SK-N-SH (cell line): ENCODE data around the gene MXRA8. TPM values are rescaled to one million over a fixed set of nuclear protein-coding genes. Genes with fewer than 3 reads are reported as not detected.

Experiments
- CTCF ChIA-PET: fragments of 300-600, 350-600 bp; formaldehyde crosslinking; extraction: SDS; loops from one replicate; lab custom pipeline; 2021; lab: Yijun Ruan, JAX
- POLR2A ChIA-PET: fragments of 350-600 bp; sonication (Branson Sonifier 250); formaldehyde crosslinking; extraction: SDS; loops from one replicate; lab custom pipeline; 2020; ENCODE audit warnings: antibody characterized with exemption, inconsistent platforms; lab: Yijun Ruan, JAX
- DNase-seq: peaks from one replicate; pipeline ENCODE4 v3.0.0; 2012
- H2AFZ ChIP-seq: fragments of 200-600 bp; sonication (generic); 2 replicates; pipeline ENCODE4 v1.8.1; 2016; ENCODE audit warnings: antibody characterized with exemption, mild to moderate bottlenecking, low read depth
- H3F3A ChIP-seq: fragments of 200-600 bp; sonication (generic); replicated peaks from 2 replicates; pipeline ENCODE3; 2016; ENCODE audit warnings: antibody characterized with exemption, mild to moderate bottlenecking; ENCODE audit not compliant: insufficient read depth
- H3K27ac ChIP-seq, 2 experiments: fragments of 200-500 bp in 1 of 2; fragments of 200-600 bp in 1 of 2; sonication (Bioruptor generic) in 1 of 2; sonication (generic), shearing (Covaris generic) in 1 of 2; 2 replicates each; pipeline versions ENCODE4 v1.5.1 to v1.6.1; 2014 to 2016; ENCODE audit warnings: low read depth in 2 of 2, inconsistent platforms in 1 of 2, low read length in 1 of 2, mild to moderate bottlenecking in 1 of 2, mixed read lengths in 1 of 2
- H3K27me3 ChIP-seq: fragments of 200-600 bp; sonication (generic), shearing (Covaris generic); 2 replicates; pipeline ENCODE4 v1.6.1; 2016; ENCODE audit warnings: mixed run types; ENCODE audit not compliant: insufficient read depth
- H3K36me3 ChIP-seq, 2 experiments: fragments of 200-500 bp in 1 of 2; fragments of 200-600 bp in 1 of 2; sonication (Bioruptor generic) in 1 of 2; sonication (generic) in 1 of 2; replicated peaks in 1 of 2; 2 replicates each; pipeline versions ENCODE3 to v1.5.1; 2014 to 2016; ENCODE audit warnings: low read length in 1 of 2, mild to moderate bottlenecking in 1 of 2; ENCODE audit not compliant: insufficient read depth in 2 of 2, control insufficient read depth in 1 of 2
- H3K4me1 ChIP-seq, 2 experiments: fragments of 200-500 bp in 1 of 2; fragments of 200-600 bp in 1 of 2; sonication (Bioruptor generic) in 1 of 2; sonication (generic), shearing (Covaris generic) in 1 of 2; 2 replicates each; pipeline versions ENCODE4 v1.5.1 to v1.6.1; 2014 to 2016; ENCODE audit warnings: low read depth in 1 of 2, low read length in 1 of 2, mixed run types in 1 of 2; ENCODE audit not compliant: insufficient read depth in 2 of 2, control insufficient read depth in 1 of 2
- H3K4me2 ChIP-seq: fragments of 200-600 bp; sonication (generic), shearing (Covaris generic); 2 replicates; pipeline ENCODE4 v1.6.1; 2017; ENCODE audit warnings: mixed run types
- H3K4me3 ChIP-seq, 2 experiments: fragments of 200-500 bp in 1 of 2; fragments of 200-600 bp in 1 of 2; sonication (Bioruptor generic) in 1 of 2; sonication (generic), shearing (Covaris generic) in 1 of 2; 2 replicates each; pipeline versions ENCODE4 v1.5.1 to v1.8.1; 2014 to 2016; ENCODE audit warnings: low read depth in 2 of 2, inconsistent platforms in 1 of 2, low read length in 1 of 2, mild to moderate bottlenecking in 1 of 2, mixed read lengths in 1 of 2, moderate library complexity in 1 of 2
- H3K79me2 ChIP-seq: fragments of 200-600 bp; sonication (generic); 2 replicates; pipeline ENCODE4 v1.8.1; 2017; ENCODE audit warnings: mild to moderate bottlenecking; ENCODE audit not compliant: insufficient read depth
- H3K9ac ChIP-seq: fragments of 200-600 bp; sonication (generic); 2 replicates; pipeline ENCODE4 v1.6.1; 2017; ENCODE audit warnings: mixed run types
- H3K9me2 ChIP-seq: fragments of 200-600 bp; sonication (generic); 2 replicates; pipeline ENCODE4 v1.6.1; 2017; ENCODE audit warnings: mixed run types
- H3K9me3 ChIP-seq: fragments of 200-600 bp; sonication (generic); 2 replicates; pipeline ENCODE4 v1.6.1; 2017; ENCODE audit warnings: mixed run types, mild to moderate bottlenecking, moderate library complexity
- H4K20me1 ChIP-seq: fragments of 200-600 bp; sonication (generic); 2 replicates; pipeline ENCODE4 v1.6.1; 2017; ENCODE audit warnings: mild to moderate bottlenecking, mixed run types; ENCODE audit not compliant: insufficient read depth
- GABPA ChIP-seq: IDR thresholded peaks from 2 replicates; pipeline ENCODE4 v1.4.0; 2012; ENCODE audit warnings: low read depth, mild to moderate bottlenecking
- MEF2A ChIP-seq: IDR thresholded peaks from 2 replicates; pipeline ENCODE4 v1.4.0; 2012; ENCODE audit warnings: low read depth, borderline replicate concordance
- NRF1 ChIP-seq: IDR thresholded peaks from 2 replicates; pipeline ENCODE4 v1.6.1; 2012; ENCODE audit warnings: low read depth, mild to moderate bottlenecking, low read length
- RCOR1 ChIP-seq: fragments of 150-350 bp; IDR thresholded peaks from 2 replicates; pipeline ENCODE4 v1.6.1; 2017; ENCODE audit warnings: antibody characterized with exemption, low read length
- SIN3A ChIP-seq: IDR thresholded peaks from 2 replicates; pipeline ENCODE4 v1.6.1; 2012; ENCODE audit warnings: low read depth, mild to moderate bottlenecking, low read length, moderate library complexity, borderline replicate concordance
- TEAD4 ChIP-seq: IDR thresholded peaks from 2 replicates; pipeline ENCODE4 v1.4.0; 2012; ENCODE audit warnings: mild to moderate bottlenecking, borderline replicate concordance; ENCODE audit not compliant: insufficient read depth
- WGBS: methylation state at CpG from one replicate; pipeline ENCODE4 v1.1.6; 2017; ENCODE audit warnings: low lambda C conversion rate; 5-methylcytosine and 5-hydroxymethylcytosine counted together
- polyA plus RNA-seq, 3 experiments: library from polyadenylated mRNA; depleted of rRNA; stranded (reverse); fragments of >200 nt; gene quantifications; 2 replicates each; pipeline ENCODE4 v1.2.3, GENCODE V29; 2012
- TF ChIP-seq, protein P1 (sequence below): IDR thresholded peaks from 2 replicates; pipeline ENCODE4 v1.4.0; 2012; ENCODE audit warnings: low read depth, borderline replicate concordance

MXRA8 gene
- polyA plus RNA-seq, 1 of the 3 experiments (the other 2 are of a cell fraction): 2.5 TPM

DNA sequence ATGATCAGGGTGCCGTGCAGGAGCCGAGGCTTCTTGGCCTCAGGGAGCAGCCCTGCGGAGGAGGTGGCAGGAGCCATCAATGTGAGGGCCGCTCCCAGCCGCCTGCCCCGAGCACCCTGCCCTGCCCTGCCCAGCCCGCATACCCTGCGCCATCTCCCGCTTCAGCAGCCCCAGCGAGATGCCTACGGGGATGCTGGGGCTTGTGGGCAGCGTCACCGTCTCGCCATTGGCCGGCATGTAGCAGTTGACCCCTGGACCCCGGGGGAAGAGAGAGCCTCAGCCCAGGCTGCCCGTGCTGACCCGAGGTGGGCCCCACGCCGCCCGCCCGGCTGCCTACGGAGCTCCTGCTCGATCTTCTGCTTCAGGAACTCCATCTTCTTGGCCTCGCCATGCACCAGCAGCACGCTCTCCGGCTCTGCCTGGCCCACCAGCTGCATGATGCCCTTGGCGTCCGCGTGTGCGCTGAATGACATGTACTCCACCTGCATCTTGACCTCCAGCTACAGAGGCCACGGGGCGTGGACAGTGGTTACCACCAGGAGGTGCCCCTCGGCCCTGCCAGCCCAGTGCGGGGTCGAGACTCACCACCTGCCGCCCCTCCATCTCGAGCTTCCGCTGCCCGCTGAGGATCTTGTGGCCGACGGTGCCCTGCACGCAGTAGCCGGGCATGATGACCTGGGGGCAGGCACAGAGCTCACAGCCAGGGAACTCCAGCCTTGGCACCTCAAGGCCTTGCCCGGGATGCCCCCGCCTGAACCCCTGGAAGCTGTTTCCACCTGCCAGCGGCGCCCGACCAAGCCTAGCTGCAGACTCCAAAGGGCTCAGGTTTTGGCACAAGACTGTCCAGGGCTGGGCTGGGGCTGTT is 45.7 kb downstream of the MXRA8 start:
- no peak for DNase-seq
- WGBS: 95% methylated on average over 19 of the region's 49 CpGs
- no peaks in the 10 kb centered on the region for H3K27me3 ChIP-seq
- no peak overlapping the region for H3K4me3 ChIP-seq
- H3K9me3 ChIP-seq: no peaks in the 10 kb centered on the region
- peaks cover 29% of the 10 kb centered on the region for H3K79me2 ChIP-seq
- peaks cover 3% of the 10 kb centered on the region for H3F3A ChIP-seq
- H3K4me2 ChIP-seq: no peak overlapping the region
- ChIA-PET CTCF (interaction anchor here (0.8 to 3.7 kb wide), 4 partner anchors 21 to 59 kb away, joined by 3 to 13 read pairs (median 4); no protein-coding TSS in a partner anchor), POLR2A (interaction anchor here (0.6 kb wide), 1 partner anchor 62 kb away, joined by 3 read pairs; no protein-coding TSS in a partner anchor)
- H3K27ac ChIP-seq: no peak overlapping the region
- no peak for TF ChIP-seq RCOR1
- TF ChIP-seq, all 33 proteins: peak for 0
- peaks cover 17% of the 10 kb centered on the region; the same call in 1 of the 2 replicates for H4K20me1 ChIP-seq
- H3K9me2 ChIP-seq: no peaks in the 10 kb centered on the region
- H3K36me3 ChIP-seq: peaks cover 12 to 56% of the 10 kb centered on the region in 2 experiments
- H2AFZ ChIP-seq: no peak overlapping the region
- no peak overlapping the region for H3K9ac ChIP-seq
- H3K4me1 ChIP-seq: peaks cover 0 to 8% of the 10 kb centered on the region in 2 experiments; a peak in 1 of 4 replicates

DNA sequence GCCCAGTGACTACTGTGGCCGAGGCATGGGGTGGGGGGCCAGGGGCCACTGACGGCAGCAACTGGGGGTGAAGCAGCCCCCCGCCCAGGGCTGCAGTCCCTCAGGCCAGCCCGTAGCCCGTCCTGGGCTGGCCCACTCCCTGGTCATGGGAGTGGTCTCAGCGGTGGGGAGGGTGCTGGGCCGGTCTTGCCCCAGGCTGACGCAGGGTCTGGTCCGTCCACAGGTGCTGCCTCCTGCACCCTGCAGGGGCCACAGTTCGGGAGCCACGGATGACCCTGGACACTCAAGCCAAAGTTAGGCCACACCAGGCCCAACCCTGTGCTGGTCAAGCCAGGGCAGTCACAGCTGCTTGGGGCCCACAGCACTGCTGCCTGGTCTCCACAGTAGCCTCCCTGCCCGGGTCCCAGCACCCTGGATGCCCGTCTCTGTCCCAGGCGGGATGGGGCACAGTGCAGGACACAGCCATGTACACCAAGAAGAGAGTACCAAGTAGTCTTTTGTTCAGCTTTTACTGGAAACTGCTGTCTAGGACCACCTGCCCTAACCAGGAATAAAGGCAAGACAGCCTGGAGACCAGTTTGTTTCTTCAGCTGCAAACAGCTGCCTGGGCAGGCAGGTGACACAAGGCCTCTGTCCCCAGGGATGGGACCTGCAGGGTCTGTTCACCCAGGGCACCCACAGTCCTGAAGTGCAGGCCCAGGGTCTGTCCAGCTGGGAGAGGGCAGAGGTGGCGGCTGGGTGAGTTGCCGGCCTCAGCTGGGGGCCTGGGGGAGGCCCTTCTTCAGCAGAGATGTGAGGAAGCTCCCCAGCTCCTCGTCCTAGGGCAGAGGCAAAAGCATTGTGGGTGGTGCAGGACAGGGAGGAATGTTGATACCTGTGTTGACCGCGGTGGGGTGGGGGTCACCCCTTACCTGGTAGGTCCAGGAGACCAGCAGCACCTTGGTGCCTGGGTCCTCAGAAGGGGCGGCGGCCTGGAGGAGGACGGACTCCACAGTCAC is 46.9 kb downstream of the MXRA8 start:
- H4K20me1 ChIP-seq: peaks cover 15% of the 10 kb centered on the region; the same call in 1 of the 2 replicates
- no peaks in the 10 kb centered on the region for H3K9me3 ChIP-seq
- H2AFZ ChIP-seq: no peak overlapping the region
- DNase-seq: no peak
- peaks cover 0 to 15% of the 10 kb centered on the region in 2 experiments; a peak in 1 of 4 replicates for H3K4me1 ChIP-seq
- H3K79me2 ChIP-seq: peaks cover 28% of the 10 kb centered on the region
- TF ChIP-seq NRF1: no peak
- no peak for TF ChIP-seq MEF2A
- no peak for TF ChIP-seq SIN3A
- TF ChIP-seq, protein P1, sequence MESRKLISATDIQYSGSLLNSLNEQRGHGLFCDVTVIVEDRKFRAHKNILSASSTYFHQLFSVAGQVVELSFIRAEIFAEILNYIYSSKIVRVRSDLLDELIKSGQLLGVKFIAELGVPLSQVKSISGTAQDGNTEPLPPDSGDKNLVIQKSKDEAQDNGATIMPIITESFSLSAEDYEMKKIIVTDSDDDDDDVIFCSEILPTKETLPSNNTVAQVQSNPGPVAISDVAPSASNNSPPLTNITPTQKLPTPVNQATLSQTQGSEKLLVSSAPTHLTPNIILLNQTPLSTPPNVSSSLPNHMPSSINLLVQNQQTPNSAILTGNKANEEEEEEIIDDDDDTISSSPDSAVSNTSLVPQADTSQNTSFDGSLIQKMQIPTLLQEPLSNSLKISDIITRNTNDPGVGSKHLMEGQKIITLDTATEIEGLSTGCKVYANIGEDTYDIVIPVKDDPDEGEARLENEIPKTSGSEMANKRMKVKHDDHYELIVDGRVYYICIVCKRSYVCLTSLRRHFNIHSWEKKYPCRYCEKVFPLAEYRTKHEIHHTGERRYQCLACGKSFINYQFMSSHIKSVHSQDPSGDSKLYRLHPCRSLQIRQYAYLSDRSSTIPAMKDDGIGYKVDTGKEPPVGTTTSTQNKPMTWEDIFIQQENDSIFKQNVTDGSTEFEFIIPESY: no peak
- no peak for TF ChIP-seq TEAD4
- no peak for TF ChIP-seq GABPA
- 85% methylated on average over 6 of the region's 22 CpGs for WGBS
- POLR2A ChIA-PET: no interaction called here
- H3K36me3 ChIP-seq: peaks cover 4 to 52% of the 10 kb centered on the region in 2 experiments
- H3K9me2 ChIP-seq: no peaks in the 10 kb centered on the region
- H3K4me3 ChIP-seq: no peak overlapping the region
- H3K9ac ChIP-seq: no peak overlapping the region
- no peaks in the 10 kb centered on the region for H3F3A ChIP-seq
- CTCF ChIA-PET: interaction anchor here (1.1 kb wide), 1 partner anchor 8 kb away, joined by 3 read pairs; no protein-coding TSS in a partner anchor
- H3K4me2 ChIP-seq: no peak overlapping the region
- no peaks in the 10 kb centered on the region for H3K27me3 ChIP-seq
- no peak overlapping the region for H3K27ac ChIP-seq
